ENCODE data around the gene COG1. TPM values are rescaled to one million over a fixed set of nuclear protein-coding genes. Genes with fewer than 3 reads are reported as not detected.

COG1 gene
- total RNA-seq, 1 experiment from 2014 or later, result 26.5 TPM

DNA sequence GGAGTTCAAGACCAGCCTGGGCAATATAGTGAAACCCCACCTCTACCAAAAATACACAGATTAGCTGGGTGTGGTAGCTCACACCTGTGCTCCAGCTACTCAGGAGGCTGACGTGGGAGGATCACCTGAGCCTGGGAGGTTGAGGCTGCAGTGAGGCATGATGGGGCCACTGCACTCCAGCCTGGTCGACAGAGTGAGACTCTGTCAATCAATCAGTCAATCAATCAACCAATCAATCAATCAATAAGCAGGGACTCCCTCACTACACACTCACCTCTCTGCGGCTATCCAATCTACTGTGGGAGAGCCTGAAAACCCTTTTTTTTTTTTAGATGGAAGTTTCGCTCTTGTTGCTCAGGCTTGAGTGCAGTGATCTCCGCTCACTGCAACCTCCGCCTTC is 37.2 kb downstream of the COG1 start:
- no peak overlapping the region for H3K18ac ChIP-seq (ENCODE audit: insufficient read length, low read depth, low read length)

More for the DNA sequence above, 37.2 kb downstream of the COG1 start:
- Mint-ChIP-seq H3K27me3 (ENCODE audit: low read depth) (no peaks in the 10 kb centered on the region), H3K4me3 (peak overlapping the region; percentile 87 to 98), H3K27ac (no peak overlapping the region; a peak in 1 of 7 replicates), H3K36me3 (ENCODE audit: insufficient read depth in 1 of 3, low read depth in 3 of 3) (peaks cover 4 to 19% (median 16%) of the 10 kb centered on the region in 3 experiments; a peak in 6 of 7 replicates), H3K9me3 (no peaks in the 10 kb centered on the region; a peak in 1 of 5 replicates), H3K4me1 (peaks cover 45 to 51% of the 10 kb centered on the region in 2 experiments)
- peaks cover 3% of the 10 kb centered on the region for H3K79me1 ChIP-seq (ENCODE audit: insufficient read depth, low read depth, low read length, poor library complexity, severe bottlenecking)
- DNase-seq, result no peak
- peaks cover 6% of the 10 kb centered on the region; the same call in 1 of the 2 replicates for H3K4me1 ChIP-seq (ENCODE audit: insufficient read depth, low read length)
- no peak overlapping the region for H2BK12ac ChIP-seq (ENCODE audit: insufficient read length, low read depth, low read length)
- H4K20me1 ChIP-seq (ENCODE audit: control insufficient read depth, insufficient read depth, insufficient read length), result no peaks in the 10 kb centered on the region
- H3K23ac ChIP-seq (ENCODE audit: insufficient read length, low read depth, low read length), result no peak overlapping the region
- peaks cover 36% of the 10 kb centered on the region for H3K79me2 ChIP-seq (ENCODE audit: insufficient read depth, low read length)
- H3K27ac ChIP-seq (ENCODE audit: insufficient read length, low read depth, low read length), result no peak overlapping the region
- no peak overlapping the region for H3K4ac ChIP-seq (ENCODE audit: low read depth, low read length)
- H2AFZ ChIP-seq (ENCODE audit: low read length), result no peak overlapping the region
- no peak overlapping the region for H3K9ac ChIP-seq (ENCODE audit: extremely low read depth, insufficient read length, low read length)
- no CpG with 5 or more reads among the region's 6 CpGs for WGBS (ENCODE audit: extremely low coverage, insufficient read length, low lambda C conversion rate)
- H3K56ac ChIP-seq (ENCODE audit: insufficient read length, low read depth, low read length), result no peak overlapping the region
- H2BK5ac ChIP-seq (ENCODE audit: insufficient read length, low read length), result no peak overlapping the region
- no peak for TF ChIP-seq CTCF (conservative IDR thresholded peaks at IDR 0.05)
- no peak overlapping the region for H2AK5ac ChIP-seq (ENCODE audit: insufficient read length, low read length)
- H4K91ac ChIP-seq (ENCODE audit: insufficient read length, low read depth, low read length), result no peak overlapping the region
- no peak overlapping the region for H3K4me2 ChIP-seq (ENCODE audit: insufficient read depth, insufficient read length, low read length)
- H2BK120ac ChIP-seq (ENCODE audit: low read depth, low read length, poor library complexity, severe bottlenecking), result no peak overlapping the region
- H3K27me3 ChIP-seq (ENCODE audit: insufficient read depth, low read length), result no peaks in the 10 kb centered on the region
- H4K8ac ChIP-seq (replicated peaks; ENCODE audit: insufficient read length, low read depth, low read length), result no peak overlapping the region
- H3T11ph ChIP-seq (ENCODE audit: low read length), result no peak overlapping the region
- peaks cover 12% of the 10 kb centered on the region for H3K23me2 ChIP-seq (ENCODE audit: insufficient read length, low read depth, low read length, poor library complexity, severe bottlenecking)
- no peak overlapping the region for H3K14ac ChIP-seq (ENCODE audit: insufficient read depth, low read length)
- no peaks in the 10 kb centered on the region for H3K9me3 ChIP-seq (ENCODE audit: control insufficient read depth, low read depth, low read length)
- no peak overlapping the region for H4K5ac ChIP-seq (ENCODE audit: insufficient read length, low read depth, low read length)
- H2BK20ac ChIP-seq (ENCODE audit: low read depth, low read length, poor library complexity, severe bottlenecking), result no peak overlapping the region
- no peak overlapping the region for H2BK15ac ChIP-seq (ENCODE audit: low read depth, low read length)
